ENCODE results near the gene EMC6.

Gene EMC6

GRCh38 chr17:3685174-3685573, 16.6 kb downstream of the EMC6 start:
- no peak for DNase-seq (ENCODE audit: low spot score)
- CTCF ChIA-PET, result no interaction called here

DNA sequence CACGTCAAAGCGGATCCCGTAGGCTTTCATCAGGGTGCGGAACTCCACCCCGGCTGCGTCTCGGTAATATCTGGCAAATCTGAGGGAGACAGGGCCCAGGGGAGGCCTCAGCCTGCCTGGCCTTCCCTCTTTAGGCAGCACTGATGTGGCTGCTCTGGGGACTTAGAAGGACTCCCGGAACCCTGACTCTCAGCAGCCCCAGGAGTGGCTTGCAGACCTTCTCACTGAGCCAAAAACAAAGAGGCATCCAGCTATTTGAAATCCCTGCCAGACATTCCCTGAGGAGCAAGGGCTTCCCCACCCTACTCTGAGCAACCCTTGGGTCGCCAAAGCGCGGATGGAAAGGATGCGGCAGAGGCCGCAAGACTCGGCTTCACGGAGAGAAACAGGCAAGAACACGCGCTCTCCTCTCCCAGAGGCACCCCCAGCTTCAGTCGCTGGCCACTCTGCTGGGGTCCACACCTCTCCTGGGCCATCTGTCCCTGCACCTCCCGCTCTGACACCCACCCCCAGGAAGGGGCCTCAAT, 19.5 kb downstream of the EMC6 start:
- POLR2A ChIA-PET (ENCODE audit: low non-redundant PET), result no interaction called here
- H3K27ac ChIP-seq, result no peak overlapping the region
- no peak for DNase-seq (ENCODE audit: low spot score)
- CTCF ChIA-PET, result no interaction called here
- no peak for TF ChIP-seq CTCF (conservative IDR thresholded peaks at IDR 0.05; ENCODE audit: low read depth)

More at GRCh38 chr17:3685174-3685573, 16.6 kb downstream of the EMC6 start:
- POLR2A ChIA-PET (ENCODE audit: low non-redundant PET), result no interaction called here
- TF ChIP-seq CTCF (conservative IDR thresholded peaks at IDR 0.05; ENCODE audit: low read depth), result no peak
- no peak overlapping the region for H3K27ac ChIP-seq

DNA sequence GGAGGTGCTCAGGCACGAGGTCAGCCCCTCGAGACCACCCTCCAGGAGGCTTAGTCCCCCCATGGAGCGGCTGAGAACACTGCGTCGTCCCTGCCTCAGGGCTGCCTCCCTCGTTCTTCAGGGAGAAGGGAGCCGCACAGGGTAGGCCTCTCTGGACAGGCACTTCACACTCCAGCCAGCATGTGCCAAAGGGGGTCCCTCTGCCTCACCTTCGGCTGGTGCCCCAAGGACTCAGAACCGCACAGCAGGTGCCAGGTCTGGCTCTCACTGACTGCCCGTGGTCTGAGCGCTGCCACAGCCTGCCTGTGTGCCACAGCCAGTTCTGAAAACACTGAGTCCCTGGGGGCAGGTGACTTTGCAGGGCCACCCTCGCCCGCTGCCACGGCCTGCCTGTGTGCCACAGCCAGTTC, 20.2 kb downstream of the EMC6 start:
- CTCF ChIA-PET, result no interaction called here
- POLR2A ChIA-PET (ENCODE audit: low non-redundant PET), result no interaction called here
- TF ChIP-seq CTCF (conservative IDR thresholded peaks at IDR 0.05; ENCODE audit: low read depth), result no peak

GRCh38 chr17:3689262-3690093, 20.9 kb downstream of the EMC6 start:
- no peak overlapping the region for H3K27ac ChIP-seq
- CTCF ChIA-PET, result no interaction called here
- TF ChIP-seq CTCF (conservative IDR thresholded peaks at IDR 0.05; ENCODE audit: low read depth), result no peak
- POLR2A ChIA-PET (ENCODE audit: low non-redundant PET), result no interaction called here
- no peak for DNase-seq (ENCODE audit: low spot score)

More for the DNA sequence above, 20.2 kb downstream of the EMC6 start:
- no peak for DNase-seq (ENCODE audit: low spot score)
- H3K27ac ChIP-seq, result no peak overlapping the region

DNA sequence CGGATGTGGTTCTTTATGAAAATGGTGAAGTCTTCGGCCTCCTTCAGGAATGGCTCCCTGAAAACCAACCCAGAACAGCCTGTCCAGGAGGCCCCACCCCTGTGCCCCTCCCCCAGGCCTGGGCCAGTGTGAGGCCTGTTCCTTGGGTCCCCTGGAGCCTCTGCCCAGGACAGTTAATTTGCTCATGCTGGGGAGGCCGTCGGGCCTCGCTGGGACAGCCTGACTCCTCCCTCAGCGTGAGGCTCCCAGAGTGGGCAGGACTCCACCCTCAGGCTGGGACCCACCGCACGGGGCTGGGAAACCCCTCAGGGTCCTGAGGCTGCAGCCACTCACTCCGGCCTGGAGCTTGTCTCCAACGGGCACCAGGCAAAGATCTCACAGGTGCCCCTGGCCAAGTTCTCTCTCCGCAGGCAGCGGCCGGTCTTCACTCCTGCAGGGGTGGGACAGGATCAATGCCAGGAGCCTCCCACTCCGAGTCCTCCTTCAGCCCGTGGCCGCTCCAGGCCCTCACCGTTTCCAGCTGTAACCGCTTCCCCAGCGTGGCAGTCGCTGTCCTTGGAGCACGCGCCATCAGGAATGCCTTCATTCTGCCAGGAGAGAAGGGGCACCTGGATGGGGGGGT, 21.6 kb downstream of the EMC6 start:
- CTCF ChIA-PET, result no interaction called here
- no peak for TF ChIP-seq CTCF (conservative IDR thresholded peaks at IDR 0.05; ENCODE audit: low read depth)
- DNase-seq (ENCODE audit: low spot score), result no peak
- POLR2A ChIA-PET (ENCODE audit: low non-redundant PET), result no interaction called here
- H3K27ac ChIP-seq, result no peak overlapping the region

GRCh38 chr17:3691617-3692067, 23.0 kb downstream of the EMC6 start:
- H3K27ac ChIP-seq, result no peak overlapping the region
- no peak for DNase-seq (ENCODE audit: low spot score)
- ChIA-PET CTCF (no interaction called here), POLR2A (ENCODE audit: low non-redundant PET) (no interaction called here)
- TF ChIP-seq CTCF (conservative IDR thresholded peaks at IDR 0.05; ENCODE audit: low read depth), result no peak

Data from RWPE1 (cell line).